GM21526 (cell line): ENCODE measurements around the gene WDR47.

Experiments
- ATAC-seq: cut with Tn5 transposase; IDR thresholded peaks from one replicate; pipeline ENCODE4 v1.9.1; 2021; ENCODE audit warnings: moderate library complexity; ENCODE audit not compliant: unreplicated experiment, low FRiP score

The WDR47 gene

DNA sequence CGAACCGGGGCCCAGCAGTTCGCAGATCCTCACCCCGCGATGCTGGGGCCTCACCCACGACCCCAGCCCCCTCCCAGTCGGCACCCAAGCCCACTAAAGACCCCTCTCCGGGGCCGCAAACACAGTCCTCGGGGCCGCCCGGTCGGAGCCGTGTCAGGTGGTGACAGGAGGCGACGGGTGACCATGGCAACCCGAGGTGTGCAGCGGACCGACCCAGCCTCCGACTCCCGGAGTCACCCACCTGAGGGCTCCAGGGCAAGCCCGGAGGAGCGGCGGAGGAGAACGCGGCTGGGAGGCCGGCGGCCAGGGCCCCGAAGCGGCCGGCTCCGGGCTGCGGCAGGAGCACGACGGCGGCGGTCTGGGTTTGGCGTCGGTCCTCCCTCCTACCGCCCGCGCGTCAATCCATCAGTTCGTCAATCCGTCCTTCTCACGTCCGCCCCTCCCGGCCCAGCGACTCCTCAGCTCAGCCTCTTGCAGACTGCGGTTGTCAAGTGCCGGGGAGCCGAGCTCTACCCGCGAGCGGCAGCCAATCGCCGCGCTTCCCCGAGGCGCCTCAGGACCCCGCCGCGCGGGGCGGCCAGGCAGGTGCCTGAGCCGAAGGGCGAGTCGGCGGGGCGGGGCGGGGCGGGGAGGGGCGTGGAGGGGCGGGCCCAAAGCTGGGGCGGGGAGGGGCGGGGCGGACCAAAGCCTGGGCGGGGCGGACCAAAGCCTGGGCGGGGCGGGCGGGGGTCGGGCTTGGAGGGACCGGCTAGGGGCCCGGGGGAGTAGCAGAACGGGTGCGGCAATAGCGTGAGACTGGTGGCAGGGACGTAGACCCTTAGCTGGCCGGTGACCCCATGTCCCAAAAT, at the start of gene WDR47:
Gene WDR47, minus strand, starts transcription at position 482 of the 848 bp plus-strand sequence. CDS start 18,590 bp downstream, outside the sequence.
- peak; percentile 95 for ATAC-seq

GRCh38 chr1:109091078-109091838, 49.4 kb upstream of the WDR47 start:
- ATAC-seq = peak; percentile 43

DNA sequence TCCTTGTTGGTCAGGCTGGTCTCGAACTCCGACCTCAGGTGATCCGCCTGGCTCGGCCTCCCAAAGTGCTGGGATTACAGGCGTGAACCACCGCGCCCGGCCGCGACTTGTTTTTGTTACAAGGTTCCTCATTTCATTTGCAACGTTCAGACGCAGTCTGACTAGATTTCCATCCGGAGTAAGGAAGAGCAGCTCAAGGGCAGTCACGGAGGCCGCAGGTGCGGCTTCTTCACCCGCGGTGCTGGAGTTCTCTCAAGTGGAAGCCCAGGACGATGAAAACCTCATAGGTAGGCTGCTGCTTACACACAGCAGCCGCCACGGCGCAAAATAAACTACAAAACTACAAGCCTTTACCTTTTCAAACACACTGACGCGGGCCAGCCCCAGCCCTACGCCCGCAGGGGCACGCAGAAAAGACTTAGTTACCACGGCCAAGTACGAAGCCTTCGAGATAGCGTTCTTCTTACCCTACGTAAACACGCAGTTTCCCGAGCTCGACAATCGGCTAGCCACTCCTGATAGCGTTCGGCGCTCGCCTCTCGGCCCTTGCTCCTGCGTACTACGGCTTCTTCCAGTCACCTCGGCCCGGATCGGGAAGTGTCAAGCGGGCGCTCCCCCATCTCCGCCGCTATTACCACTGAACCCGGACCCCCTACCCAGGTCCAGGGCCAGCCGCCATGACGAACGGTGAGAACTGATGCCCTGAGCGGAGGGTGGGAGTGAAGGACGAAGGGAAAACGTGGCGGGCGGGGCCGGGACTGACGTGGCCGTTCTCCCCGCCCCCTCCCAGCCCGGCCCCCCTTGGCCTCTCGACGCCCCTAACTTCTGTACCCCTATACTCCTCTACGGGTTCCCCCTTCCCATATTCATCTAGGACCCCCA, 48.5 kb upstream of the WDR47 start, which contains the start of gene TMEM167B:
Gene TMEM167B, plus strand, starts transcription at position 569 of the 882 bp plus-strand sequence. Its CDS starts 109 bp downstream, at position 678.
- peak; percentile 87 for ATAC-seq

DNA sequence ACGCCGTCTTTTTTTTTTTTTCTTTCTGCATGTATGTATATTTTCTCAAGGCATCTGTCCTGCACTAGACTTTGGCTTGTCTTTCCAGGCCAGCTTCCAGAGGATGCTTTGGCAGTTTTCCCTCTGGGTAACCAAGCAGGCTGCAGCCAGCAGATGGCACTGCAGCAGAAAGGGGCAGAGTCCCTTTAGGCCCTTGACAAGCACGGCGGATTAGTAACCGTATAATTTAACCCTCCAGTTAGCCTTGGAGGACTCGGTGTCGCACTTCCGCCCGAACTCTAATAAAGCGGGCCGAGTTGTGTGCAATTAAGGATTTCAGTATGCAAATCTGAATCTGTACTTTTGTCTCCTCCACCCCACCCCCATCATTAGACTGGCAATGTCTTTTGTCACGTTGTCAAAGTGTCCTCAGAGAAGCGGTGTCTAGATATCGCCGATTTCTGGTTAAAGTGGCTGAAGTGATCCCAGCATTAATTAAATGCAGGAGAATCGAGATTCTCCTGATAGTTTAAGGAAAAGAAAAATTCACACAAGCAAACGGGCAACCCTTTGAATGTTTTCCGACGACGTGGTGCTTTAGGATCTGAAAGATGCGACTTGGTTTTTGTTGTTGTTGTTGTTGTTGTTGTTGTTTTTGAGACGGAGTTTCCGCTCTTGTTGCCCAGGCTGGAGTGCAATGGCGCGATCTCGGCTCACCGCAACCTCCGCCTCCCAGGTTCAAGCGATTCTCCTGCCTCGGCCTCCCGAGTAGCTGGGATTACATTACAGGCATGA, 47.5 kb upstream of the WDR47 start:
- ATAC-seq = no peak

DNA sequence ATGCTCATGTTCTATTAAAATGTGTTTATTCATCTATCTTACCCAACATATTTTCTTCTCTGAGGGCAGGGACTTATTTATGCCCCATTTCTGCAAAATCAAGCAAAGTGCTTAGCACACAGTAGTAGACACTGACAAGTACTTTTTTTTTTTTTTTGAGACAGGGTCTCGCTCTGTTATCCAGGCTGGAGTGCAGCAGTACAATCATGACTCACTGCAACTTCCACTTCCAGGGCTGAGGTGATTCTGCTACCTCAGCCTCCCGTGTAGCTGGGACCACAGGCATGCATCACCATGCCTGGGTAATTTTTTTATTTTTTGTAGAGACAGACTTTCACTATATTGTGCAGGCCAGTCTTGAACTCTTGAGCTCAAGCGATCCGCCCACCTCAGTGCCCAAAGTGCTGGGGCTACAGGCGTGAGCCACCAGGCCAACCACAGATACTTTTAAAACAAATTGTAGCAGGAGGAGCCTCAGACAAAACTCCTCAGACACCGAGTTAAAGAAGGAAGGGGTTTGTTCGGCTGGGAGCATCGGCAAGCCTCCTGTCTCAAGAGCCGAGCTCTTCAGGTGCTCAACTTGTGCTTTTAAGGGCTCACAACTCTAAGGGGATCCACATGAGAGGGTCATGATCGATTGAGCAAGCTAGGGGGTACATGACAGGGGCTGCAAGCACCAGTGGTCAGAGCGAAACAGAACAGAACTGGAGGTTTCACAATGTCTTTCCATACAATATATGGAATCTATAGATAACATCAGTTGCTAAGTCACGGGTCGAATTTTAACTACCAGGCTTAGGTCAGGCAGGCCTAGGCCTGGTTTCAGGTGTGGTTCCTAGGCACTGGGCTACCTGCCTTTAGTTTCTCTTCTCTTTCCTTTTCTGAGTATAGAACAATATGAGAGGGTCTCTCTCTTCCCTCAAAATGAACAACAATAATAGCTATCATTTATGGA, 42.9 kb upstream of the WDR47 start:
- no peak for ATAC-seq

GRCh38 chr1:109083923-109084322, 42.0 kb upstream of the WDR47 start:
- no peak for ATAC-seq

GRCh38 chr1:109083501-109083900, 41.6 kb upstream of the WDR47 start:
- ATAC-seq = no peak

DNA sequence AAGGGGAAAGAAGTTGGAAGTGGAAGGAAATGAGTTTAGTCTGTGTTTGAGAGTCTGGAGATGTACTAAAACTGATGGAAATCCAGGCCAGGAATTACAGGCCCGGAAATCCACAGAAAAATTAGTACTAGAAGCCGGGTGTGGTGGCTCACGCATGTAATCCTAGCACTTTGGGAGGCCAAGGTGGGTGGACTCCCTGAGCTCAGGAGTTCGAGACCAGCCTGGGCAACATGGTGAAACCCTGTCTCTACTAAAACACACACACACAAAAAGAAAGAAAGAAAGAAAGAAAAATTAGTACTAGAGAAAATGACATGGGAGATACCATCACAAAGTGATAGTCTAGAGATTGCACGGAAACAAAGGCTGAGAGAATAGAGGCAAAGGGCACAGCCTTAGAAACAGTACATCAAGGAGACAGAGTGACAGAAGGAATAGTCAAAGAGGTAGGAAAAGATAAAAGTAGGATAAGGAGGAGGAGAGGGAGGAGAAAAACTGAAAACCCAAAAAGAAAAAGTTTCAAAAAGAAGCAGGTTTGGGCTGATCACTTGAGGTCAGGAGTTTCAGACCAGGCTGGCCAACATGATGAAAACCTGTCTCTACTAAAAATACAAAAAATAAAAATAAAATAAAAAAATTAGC, 38.7 kb upstream of the WDR47 start:
- no peak for ATAC-seq

- no peak for ATAC-seq
These were observed 37.3 kb upstream of the WDR47 start for GRCh38 chr1:109079240-109079622.

DNA sequence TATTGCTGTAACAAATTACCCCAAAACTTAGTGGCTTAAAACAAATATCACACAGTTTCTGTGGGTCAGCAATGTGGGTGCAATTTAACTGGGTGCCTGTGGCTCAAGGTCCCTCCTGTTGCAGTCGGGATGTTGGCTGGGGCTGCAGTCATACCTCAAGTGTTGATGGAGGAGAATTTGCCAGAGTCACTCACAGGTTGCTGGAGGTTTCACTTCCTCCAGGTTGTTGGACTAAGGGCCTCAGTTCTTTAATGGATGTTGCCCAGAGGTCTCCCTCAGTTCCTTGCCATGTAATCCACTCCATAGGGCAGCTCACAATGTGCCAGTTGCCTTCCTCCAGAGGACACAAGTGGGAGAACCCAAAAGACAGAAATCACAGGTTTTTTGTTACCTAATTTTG, 36.4 kb upstream of the WDR47 start:
- no peak for ATAC-seq

GRCh38 chr1:109075531-109076490, 33.9 kb upstream of the WDR47 start, which contains the start of gene TAF13:
Gene TAF13, minus strand, starts transcription at chr1:109076003. Its CDS starts 56 bp downstream, at chr1:109075947.
- peak; percentile 99 for ATAC-seq

GRCh38 chr1:109069294-109069693, 27.4 kb upstream of the WDR47 start:
- ATAC-seq = no peak

DNA sequence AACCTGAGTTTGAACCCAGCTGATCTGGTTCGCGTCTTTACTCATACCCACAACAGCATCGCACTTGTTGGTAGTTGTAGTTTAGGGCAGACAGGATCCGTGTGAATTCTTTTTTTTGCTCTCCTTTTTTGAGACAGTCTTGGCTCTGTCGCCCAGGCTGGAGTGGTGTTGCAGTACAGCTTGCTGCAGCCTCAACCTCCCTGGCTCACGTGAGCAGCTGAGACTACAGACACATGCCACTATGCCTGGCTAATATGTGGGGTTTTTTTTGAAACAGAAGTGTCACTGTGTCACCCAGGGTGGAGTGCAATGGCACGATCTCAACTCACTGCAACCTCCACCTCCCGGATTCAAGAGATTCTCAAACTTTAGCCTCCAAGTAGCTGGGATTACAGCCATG, 26.0 kb upstream of the WDR47 start:
- ATAC-seq = no peak

DNA sequence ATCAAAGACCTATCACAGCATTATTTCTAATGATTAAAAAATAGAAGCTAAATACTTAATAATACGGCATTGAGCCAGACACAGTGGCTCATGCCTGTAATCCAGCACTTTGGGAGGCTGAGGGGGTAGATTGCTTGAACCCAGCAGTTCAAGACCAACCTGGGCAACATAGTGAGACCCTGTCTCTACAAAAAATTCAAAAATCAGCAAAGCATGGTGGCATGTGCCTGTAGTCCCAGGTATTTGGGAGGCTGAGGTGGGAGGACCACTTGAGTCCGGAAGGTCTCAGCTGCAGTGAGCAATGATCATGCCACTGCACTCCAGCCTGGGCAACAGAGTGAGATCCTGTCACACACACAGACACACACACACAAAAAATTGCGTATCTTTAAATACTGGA, 23.2 kb upstream of the WDR47 start:
- ATAC-seq = no peak

DNA sequence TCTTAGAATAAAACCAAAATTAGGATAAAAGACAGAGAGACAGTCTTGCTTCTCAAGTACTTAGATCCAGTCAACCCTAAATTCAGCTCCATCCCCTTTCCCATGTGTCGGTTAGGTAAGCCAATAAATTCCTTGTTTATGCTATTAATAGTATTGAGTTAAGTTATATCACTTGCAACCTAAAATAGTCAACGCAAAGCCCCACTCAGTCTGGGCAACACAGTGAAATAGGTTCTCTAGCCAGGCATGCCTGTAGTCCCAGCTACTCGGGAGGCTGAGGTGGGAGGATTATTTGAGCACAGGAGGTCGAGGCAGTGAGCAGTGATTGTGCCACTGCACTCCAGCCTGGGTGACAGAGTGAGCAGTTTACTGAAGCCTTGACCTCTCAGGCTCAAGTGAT, 19.3 kb upstream of the WDR47 start:
- ATAC-seq = no peak

- no peak for ATAC-seq
These were observed 18.8 kb upstream of the WDR47 start for GRCh38 chr1:109060707-109061106.

- no peak for ATAC-seq
These were observed 17.1 kb upstream of the WDR47 start for GRCh38 chr1:109059026-109059425.
